T-helper 17 cell (primary cell): ENCODE results near the gene OR8D4. TPM values are rescaled to one million over a fixed set of nuclear protein-coding genes. Genes with fewer than 3 reads are reported as not detected.
A peak's percentile ranks its signal among the peaks of the same experiment; 100 is the strongest.

Experiments used
- ATAC-seq: fragments of 150-1000 bp; cut with Tn5 transposase; 2 replicates; pipeline ENCODE4 v1.10.0; 2021; ENCODE audit warnings: mild to moderate bottlenecking, moderate library complexity
- DNase-seq, 3 donors: peaks; one replicate each; pipeline versions ENCODE4 v3.0.0 to v3.0.0-alpha.2; 2020 to 2021
- H3K9me3 ChIP-seq: one replicate; pipeline ENCODE4 v1.7.0; 2013; ENCODE audit warnings: low read length, mild to moderate bottlenecking; ENCODE audit not compliant: control insufficient read depth, poor library complexity, severe bottlenecking
- H3K27ac Mint-ChIP-seq: one replicate; pipeline ENCODE4 v1.8.0; 2022; ENCODE audit warnings: mild to moderate bottlenecking, moderate library complexity, mixed read lengths
- H3K27me3 Mint-ChIP-seq: one replicate; pipeline ENCODE4 v1.8.0; 2022; ENCODE audit warnings: mixed read lengths
- H3K36me3 Mint-ChIP-seq: one replicate; pipeline ENCODE4 v1.8.0; 2022; ENCODE audit warnings: low read depth, mixed read lengths
- H3K4me1 Mint-ChIP-seq: one replicate; pipeline ENCODE4 v1.8.0; 2022; ENCODE audit warnings: mild to moderate bottlenecking, mixed read lengths
- H3K4me3 Mint-ChIP-seq: one replicate; pipeline ENCODE4 v1.8.0; 2022; ENCODE audit warnings: mild to moderate bottlenecking, moderate library complexity, mixed read lengths
- total RNA-seq, 4 donors: library from RNA in 2 of 4; stranded (reverse) in 2 of 4; gene quantifications; one replicate each; pipeline ENCODE4 v1.2.3 and lab custom pipeline; 2022 to 2026

Gene OR8D4
- total RNA-seq, 2 donors from 2014 or later = not detected

GRCh38 chr11:123920943-123921342 lies 19.0 kb downstream of the OR8D4 start:
- ATAC-seq = no peak
- no peaks in the 10 kb centered on the region for H3K9me3 ChIP-seq
- Mint-ChIP-seq H3K4me3 (no peak overlapping the region), H3K4me1 (no peaks in the 10 kb centered on the region), H3K27ac (no peak overlapping the region), H3K27me3 (no peaks in the 10 kb centered on the region), H3K36me3 (no peaks in the 10 kb centered on the region)
- no peak for DNase-seq

GRCh38 chr11:123924027-123924426 lies 22.1 kb downstream of the OR8D4 start:
- Mint-ChIP-seq H3K4me3 (no peak overlapping the region), H3K27me3 (no peaks in the 10 kb centered on the region), H3K36me3 (no peaks in the 10 kb centered on the region), H3K4me1 (no peaks in the 10 kb centered on the region), H3K27ac (no peak overlapping the region)
- ATAC-seq = no peak
- H3K9me3 ChIP-seq = no peaks in the 10 kb centered on the region
- no peak for DNase-seq

GRCh38 chr11:123939317-123939716 lies 37.4 kb downstream of the OR8D4 start, which contains the start of gene OR4D5:
Gene OR4D5 (plus strand): TSS chr11:123939617. CDS start chr11:123939617, 0 bp downstream.
- Mint-ChIP-seq H3K27me3 (no peaks in the 10 kb centered on the region), H3K4me1 (no peaks in the 10 kb centered on the region), H3K36me3 (no peaks in the 10 kb centered on the region), H3K4me3 (no peak within 1 kb of the TSS), H3K27ac (no peak within 1 kb of the TSS)
- ATAC-seq (no peak), DNase-seq (no peak)
- H3K9me3 ChIP-seq = no peaks in the 10 kb centered on the region

DNA sequence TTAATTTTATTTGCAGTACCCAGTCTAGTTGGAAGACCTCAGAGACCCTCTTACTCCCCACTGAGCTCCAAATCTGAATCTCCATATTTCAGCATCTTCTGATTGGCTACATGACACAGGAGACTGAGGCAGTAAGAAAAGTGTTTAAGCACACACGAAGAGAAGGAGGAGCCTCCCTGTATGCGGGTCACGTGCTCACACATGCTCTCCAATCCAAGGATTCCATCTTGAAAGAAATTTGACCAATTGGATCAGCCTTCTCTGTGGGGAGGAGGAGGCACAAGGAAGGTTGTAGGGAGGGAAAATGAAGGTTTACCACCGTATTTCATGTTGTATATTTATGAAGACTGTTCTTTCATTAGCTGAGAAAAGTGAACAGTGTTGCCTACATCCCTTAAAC lies 40.4 kb downstream of the OR8D4 start:
- no peaks in the 10 kb centered on the region for H3K9me3 ChIP-seq
- DNase-seq = no peak
- peaks cover 18% of the 10 kb centered on the region for H3K27me3 Mint-ChIP-seq
- H3K4me1 Mint-ChIP-seq = no peaks in the 10 kb centered on the region
- ATAC-seq = no peak
- H3K36me3 Mint-ChIP-seq = no peaks in the 10 kb centered on the region
- no peak overlapping the region for H3K4me3 Mint-ChIP-seq
- H3K27ac Mint-ChIP-seq = no peak overlapping the region

GRCh38 chr11:123943738-123944137 lies 41.8 kb downstream of the OR8D4 start, which contains the start of gene OR6T1:
Gene OR6T1 (minus strand): TSS chr11:123943838. CDS start chr11:123943838, 0 bp downstream.
- peaks cover 21% of the 10 kb centered on the region for H3K27me3 Mint-ChIP-seq
- peak within 1 kb of the TSS; percentile 10 for H3K4me3 Mint-ChIP-seq
- H3K4me1 Mint-ChIP-seq = no peaks in the 10 kb centered on the region
- no peak for DNase-seq
- no peak within 1 kb of the TSS for H3K27ac Mint-ChIP-seq
- no peaks in the 10 kb centered on the region for H3K36me3 Mint-ChIP-seq
- ATAC-seq = no peak
- H3K9me3 ChIP-seq = no peaks in the 10 kb centered on the region

DNA sequence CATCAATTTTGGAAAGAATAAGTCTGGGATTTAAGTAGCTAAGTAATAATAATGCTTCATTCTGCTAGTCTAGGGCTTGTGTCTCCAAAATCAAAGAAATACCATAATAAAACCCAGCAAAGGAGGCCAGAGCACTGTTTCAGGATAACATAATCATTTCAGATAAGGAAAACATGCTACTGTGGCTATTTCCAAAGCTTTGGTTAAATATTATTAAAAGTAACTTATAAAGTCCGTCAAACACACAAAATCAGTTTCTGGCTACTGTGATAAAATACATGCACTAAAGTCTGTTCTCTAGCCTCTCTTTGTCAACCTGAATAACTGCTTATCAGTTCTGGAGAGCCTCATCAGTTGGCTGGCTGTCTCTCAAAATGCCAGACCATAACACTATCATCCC lies 43.2 kb downstream of the OR8D4 start:
- Mint-ChIP-seq H3K4me3 (no peak overlapping the region), H3K27ac (no peak overlapping the region), H3K27me3 (peaks cover 21% of the 10 kb centered on the region), H3K36me3 (no peaks in the 10 kb centered on the region), H3K4me1 (no peaks in the 10 kb centered on the region)
- ATAC-seq (no peak), DNase-seq (no peak)
- H3K9me3 ChIP-seq = no peaks in the 10 kb centered on the region

DNA sequence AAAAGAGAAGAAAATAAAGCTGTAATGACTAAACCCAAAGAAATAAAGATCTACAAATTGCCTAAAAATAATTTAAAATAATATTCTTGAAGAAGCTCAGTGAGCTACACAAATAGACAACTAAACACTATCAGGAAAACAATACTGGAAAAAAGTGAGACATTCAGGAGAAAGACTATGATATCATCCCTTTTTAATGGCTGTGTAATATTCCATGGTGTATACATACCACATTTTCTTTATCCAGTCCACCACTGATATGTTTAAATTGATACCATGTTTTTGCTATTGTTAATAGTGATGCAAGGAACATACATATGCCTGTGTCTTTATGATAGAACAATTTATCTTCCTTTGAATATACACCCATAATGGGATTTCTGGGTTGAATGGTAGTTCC lies 54.8 kb downstream of the OR8D4 start:
- no peak for DNase-seq
- H3K27me3 Mint-ChIP-seq = no peaks in the 10 kb centered on the region
- no peaks in the 10 kb centered on the region for H3K4me1 Mint-ChIP-seq

More for the DNA sequence above, 54.8 kb downstream of the OR8D4 start:
- no peak for ATAC-seq
- no peaks in the 10 kb centered on the region for H3K9me3 ChIP-seq
- no peak overlapping the region for H3K4me3 Mint-ChIP-seq
- H3K36me3 Mint-ChIP-seq = no peaks in the 10 kb centered on the region
- H3K27ac Mint-ChIP-seq = no peak overlapping the region

Other genes starting within 250 kb of the OR8D4 start
- gene SCN3B, start 247.5 kb upstream of the OR8D4 start, total RNA-seq = not detected
- gene ZNF202, start 160.5 kb upstream of the OR8D4 start, total RNA-seq = 10 to 100 TPM; 11.4 to 11.5 TPM
- gene OR6X1, start 147.6 kb upstream of the OR8D4 start, total RNA-seq = not detected
- gene OR6M1, start 95.8 kb upstream of the OR8D4 start, total RNA-seq = not detected
- not detected for gene TMEM225, start 16.5 kb upstream of the OR8D4 start, total RNA-seq
- gene OR4D5, start 37.5 kb downstream of the OR8D4 start, total RNA-seq = not detected
- gene OR6T1, start 41.7 kb downstream of the OR8D4 start, total RNA-seq = not detected
- not detected for gene OR10S1, start 75.6 kb downstream of the OR8D4 start, total RNA-seq
- gene OR10G6, start 93.0 kb downstream of the OR8D4 start, total RNA-seq = not detected
- not detected for gene OR10G4, start 110.8 kb downstream of the OR8D4 start, total RNA-seq
- not detected for gene OR10G9, start 120.8 kb downstream of the OR8D4 start, total RNA-seq
- gene OR10G8, start 124.6 kb downstream of the OR8D4 start, total RNA-seq = not detected
- gene OR10G7, start 139.2 kb downstream of the OR8D4 start, total RNA-seq = not detected
- 1 to 10 TPM; 4.7 to 5.4 TPM for gene VWA5A, start 213.3 kb downstream of the OR8D4 start, total RNA-seq